Neural cell (in vitro differentiated cells): ENCODE results near the gene SERPINE1.

Source experiments
- CTCF ChIP-seq: fragments of 450-650 bp; IDR thresholded peaks from 2 replicates; pipeline ENCODE4 v1.5.1; 2014; ENCODE audit warnings: antibody characterized with exemption, mild to moderate bottlenecking, moderate library complexity; ENCODE audit not compliant: poor library complexity, severe bottlenecking
- EP300 ChIP-seq: fragments of 450-650 bp; conservative IDR thresholded peaks from 2 replicates; pipeline ENCODE4 v1.6.1; 2014; ENCODE audit warnings: antibody characterized with exemption, mild to moderate bottlenecking, moderate library complexity; ENCODE audit not compliant: poor library complexity, severe bottlenecking
- EZH2 ChIP-seq: fragments of 200-600, 300-800 bp; shearing (Covaris generic), sonication (generic); IDR thresholded peaks from 2 replicates; pipeline ENCODE4 v1.6.1; 2014; ENCODE audit warnings: antibody characterized with exemption, low read length, borderline replicate concordance, mild to moderate bottlenecking; ENCODE audit not compliant: insufficient read depth, poor library complexity, severe bottlenecking
- POLR2AphosphoS5 ChIP-seq: IDR thresholded peaks from 2 replicates; pipeline ENCODE4 v1.6.1; 2012
- RAD21 ChIP-seq: fragments of 450-650 bp; conservative IDR thresholded peaks from 2 replicates; pipeline ENCODE4 v1.6.1; 2014; ENCODE audit warnings: antibody characterized with exemption, mild to moderate bottlenecking, moderate library complexity
- REST ChIP-seq: IDR thresholded peaks from 2 replicates; pipeline ENCODE4 v1.6.1; 2012; ENCODE audit warnings: borderline replicate concordance
- SMC3 ChIP-seq: fragments of 450-650 bp; conservative IDR thresholded peaks from 2 replicates; pipeline ENCODE4 v1.6.1; 2014; ENCODE audit warnings: antibody characterized with exemption, mild to moderate bottlenecking, moderate library complexity; ENCODE audit not compliant: poor library complexity
- TAF1 ChIP-seq: IDR thresholded peaks from 2 replicates; pipeline ENCODE4 v1.6.1; 2012; ENCODE audit warnings: low read depth

GRCh38 chr7:101153969-101154692, 27.2 kb downstream of the SERPINE1 start, which contains the start of gene AP1S1:
- no peak for TF ChIP-seq EZH2
- peak; percentile 84 for TF ChIP-seq EP300
- peak; percentile 66 for TF ChIP-seq TAF1
- TF ChIP-seq CTCF, result no peak
- peak; percentile 82 for TF ChIP-seq POLR2AphosphoS5
- TF ChIP-seq SMC3, result no peak
- no peak for TF ChIP-seq RAD21
- TF ChIP-seq REST, result peak; percentile 74
